COLO668 (cell line): ENCODE measurements around the gene SIRPA.
A peak's percentile ranks its signal among the peaks of the same experiment; 100 is the strongest.

ENCODE experiments used
- DNase-seq: peaks from one replicate; lab custom pipeline; 2025; ENCODE audit not compliant: unreplicated experiment; lab: John Stamatoyannopoulos, UW

SIRPA gene

DNA sequence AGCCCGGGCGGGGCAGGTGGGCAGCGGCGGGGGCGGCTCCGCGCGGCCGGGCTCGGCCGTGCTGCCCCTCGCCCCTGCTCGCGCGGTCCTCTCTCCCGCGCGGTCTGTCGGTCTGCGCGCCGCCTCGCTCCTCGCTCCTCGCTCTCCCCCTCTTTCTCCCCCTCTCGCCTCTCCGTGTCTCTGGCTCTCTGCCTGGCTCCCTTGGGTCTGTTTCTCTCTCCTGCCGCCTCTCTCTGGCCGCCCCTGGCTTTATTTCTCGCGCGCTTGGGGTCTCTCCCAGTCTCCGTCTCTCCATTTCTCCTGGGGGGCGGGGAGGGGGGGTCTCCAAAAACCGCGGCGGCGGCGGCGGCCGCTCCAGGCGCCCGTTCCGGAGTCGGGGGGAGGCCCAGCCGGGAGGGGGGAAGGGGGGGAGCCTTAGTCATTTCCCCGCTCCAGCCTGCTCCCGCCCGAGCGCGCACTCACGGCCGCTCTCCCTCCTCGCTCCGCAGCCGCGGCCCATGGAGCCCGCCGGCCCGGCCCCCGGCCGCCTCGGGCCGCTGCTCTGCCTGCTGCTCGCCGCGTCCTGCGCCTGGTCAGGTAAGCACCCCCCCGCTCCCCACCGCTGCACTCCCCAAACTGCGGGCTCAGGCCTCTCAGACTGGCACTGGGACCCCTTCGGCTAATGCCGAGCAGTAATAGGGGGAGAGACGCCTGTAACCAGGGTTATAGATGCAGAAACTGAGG is at the start of gene SIRPA:
Gene SIRPA (plus strand): TSS at position 457 of the 723 bp plus-strand sequence. CDS start 41 bp downstream, at position 498.
- DNase-seq: peak; percentile 40

DNA sequence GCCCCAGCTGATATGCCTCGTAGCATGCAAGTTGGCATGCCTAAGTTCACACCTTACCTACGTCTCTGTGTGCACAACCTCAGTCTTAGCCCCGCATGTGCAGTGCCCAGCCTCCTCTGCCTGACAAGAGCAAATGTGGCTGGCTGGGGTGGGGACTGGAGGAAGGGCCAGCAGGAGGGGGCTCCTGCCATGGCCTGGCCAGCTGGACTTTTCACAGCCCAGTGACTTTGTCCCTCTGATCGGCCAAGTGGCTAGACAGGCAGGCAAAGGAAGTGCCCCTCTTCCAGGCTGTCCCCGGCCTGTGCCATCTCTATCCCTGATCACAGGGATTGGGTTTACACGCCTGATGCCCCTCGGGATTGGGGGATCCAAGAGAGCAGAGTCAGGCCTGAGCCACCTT is 49.5 kb upstream of the SIRPA start:
- no peak for DNase-seq

DNA sequence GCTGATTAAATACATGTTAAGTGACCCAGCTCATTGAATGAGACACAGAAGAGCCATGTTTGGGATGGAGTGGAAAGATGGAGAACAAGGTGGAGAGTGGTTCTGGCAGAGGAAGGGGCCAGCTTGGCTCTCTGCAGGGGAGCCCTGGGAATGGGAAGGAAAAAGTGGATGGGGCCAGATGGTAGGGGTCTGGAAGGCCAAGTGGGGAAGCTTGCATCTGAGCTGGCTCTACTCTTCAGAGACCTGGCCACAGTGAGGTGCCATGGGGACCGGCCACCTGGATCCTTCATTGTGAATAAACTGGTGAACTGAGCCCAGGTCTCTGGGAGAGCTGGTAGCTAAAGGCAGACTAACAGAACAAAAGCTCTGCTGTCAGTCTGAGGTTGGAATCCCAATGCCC is 48.9 kb upstream of the SIRPA start:
- no peak for DNase-seq

DNA sequence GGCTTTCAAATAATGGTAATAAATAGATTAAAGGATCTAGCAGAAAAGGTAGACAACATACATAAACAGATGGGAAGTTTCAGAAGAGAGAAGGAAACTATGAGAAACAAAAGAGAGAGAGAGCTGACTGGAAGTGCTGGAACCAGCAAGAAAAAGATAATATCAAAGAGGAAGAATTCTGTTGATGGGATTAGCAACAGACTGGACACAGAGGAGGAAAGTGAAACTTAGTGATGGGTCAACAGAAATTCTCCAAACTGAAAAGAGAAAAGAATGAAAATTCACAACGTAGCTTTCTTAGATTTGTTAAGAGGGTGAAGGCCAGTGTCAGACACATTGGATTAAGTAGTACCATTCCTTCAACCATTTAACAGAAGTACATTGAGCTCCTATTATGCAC is 48.3 kb upstream of the SIRPA start:
- DNase-seq: no peak

DNA sequence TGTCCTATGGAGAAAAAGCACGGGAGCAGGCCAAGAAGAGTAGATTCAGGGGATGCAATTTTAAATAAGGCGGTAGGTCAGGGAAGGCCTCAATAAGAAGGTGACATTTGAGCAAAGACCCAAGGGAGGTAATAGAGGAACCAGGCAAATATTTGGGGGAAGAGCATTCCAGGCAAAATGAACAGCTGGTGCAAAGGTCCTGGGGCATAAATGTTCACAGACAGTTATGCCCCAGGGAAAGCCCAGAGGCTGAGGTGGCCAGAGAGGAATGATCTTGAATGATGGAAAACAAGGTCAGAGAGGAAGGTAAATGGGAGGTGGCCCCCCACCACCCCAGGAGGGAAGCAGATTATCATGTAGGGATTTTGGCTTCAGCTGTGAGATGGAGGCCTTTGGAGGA is 47.4 kb upstream of the SIRPA start:
- DNase-seq: no peak

DNA sequence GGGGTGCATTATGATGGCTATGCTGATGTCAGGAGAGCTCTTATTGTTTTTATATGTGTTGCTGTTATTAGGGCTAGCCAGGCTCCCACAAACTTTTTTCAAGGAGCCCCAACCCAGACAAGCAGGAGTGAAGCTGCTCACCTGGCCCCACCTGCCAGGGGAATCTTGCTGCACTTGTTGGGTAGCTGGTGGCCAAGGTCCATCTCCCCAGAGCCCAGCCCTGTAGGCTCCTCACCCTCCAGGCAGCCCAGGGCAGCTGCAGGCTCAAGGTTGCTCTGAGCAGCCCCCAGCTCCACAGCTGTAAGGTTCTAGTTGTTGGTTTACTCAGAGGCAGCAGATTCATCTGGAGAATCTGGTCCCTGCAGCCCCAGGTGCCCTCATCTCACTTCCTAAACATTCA is 46.8 kb upstream of the SIRPA start:
- no peak for DNase-seq

DNA sequence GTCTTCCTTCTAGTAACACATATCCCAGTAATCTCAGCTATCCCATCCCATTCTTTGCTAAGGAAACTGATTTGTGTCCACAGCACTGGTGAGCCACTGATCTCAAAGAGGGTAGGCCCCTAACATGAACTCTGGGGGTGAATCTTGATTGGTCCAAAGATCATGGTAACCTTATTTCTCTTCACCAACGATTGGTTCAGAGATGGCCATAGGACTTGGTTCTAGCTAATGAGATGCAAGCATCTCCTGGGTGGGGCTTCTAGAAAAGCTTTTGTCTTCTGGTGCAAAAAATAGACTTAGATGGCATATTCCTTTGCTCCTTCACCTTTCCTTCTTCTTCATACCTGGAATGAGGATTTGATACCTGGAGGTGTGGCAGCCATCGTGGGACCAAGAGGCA is 43.8 kb upstream of the SIRPA start:
- no peak for DNase-seq

DNA sequence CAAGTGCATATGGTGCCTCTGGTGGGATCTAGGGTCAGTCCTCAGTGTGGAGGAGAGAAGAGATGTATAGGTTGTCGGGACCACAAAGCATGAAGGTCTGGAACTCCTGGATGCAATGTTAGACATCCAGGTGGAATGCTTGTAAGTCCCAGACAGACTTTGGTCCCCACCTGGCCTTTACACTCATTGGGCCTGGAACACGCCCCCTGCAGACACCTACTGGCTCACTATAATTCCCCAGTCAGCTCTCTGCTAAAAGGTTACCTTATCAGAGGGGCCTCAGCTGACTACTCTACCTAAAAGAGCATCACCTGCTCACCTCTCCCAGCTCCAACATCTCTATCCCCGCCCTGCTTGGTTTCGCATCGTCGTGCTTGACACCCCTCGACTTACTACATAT is 41.7 kb upstream of the SIRPA start:
- no peak for DNase-seq

DNA sequence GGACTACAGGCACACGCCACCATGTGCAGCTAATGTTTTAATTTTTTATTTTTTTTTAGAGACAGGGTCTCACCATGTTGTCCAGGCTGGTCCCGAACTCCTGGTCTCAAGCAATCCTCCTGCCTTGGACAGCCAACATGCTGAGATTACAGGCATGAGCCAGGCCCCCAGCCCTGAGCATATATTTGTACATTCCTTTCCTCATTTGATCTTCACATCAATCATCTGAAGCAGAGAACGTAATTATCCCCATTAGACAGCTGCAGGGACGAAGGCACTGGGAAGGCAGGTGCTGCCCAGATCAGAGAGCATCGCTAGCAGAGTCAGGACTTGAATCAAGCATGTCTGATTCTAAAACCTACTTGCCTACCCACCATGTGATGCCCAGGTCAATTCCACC is 41.0 kb upstream of the SIRPA start:
- no peak for DNase-seq

DNA sequence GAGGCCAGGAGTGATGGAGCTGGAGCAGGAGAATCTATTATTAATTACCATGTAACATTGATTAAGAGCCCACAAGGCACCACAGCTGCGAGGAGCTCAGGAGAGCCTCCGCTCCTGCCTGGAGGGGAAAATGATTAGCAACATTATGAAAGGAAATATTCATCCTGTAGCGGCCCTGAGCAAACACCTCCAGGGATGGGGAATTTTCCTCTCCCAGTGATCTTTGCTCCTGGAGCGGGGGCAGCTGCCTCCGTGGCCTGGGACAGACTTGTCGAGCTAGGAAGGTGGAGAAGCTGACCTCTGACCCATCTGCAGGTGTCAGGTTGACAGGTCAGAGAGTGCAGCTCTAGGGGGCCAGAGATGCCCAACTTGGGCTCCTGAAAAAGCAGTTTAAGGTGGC is 40.1 kb upstream of the SIRPA start:
- no peak for DNase-seq

DNA sequence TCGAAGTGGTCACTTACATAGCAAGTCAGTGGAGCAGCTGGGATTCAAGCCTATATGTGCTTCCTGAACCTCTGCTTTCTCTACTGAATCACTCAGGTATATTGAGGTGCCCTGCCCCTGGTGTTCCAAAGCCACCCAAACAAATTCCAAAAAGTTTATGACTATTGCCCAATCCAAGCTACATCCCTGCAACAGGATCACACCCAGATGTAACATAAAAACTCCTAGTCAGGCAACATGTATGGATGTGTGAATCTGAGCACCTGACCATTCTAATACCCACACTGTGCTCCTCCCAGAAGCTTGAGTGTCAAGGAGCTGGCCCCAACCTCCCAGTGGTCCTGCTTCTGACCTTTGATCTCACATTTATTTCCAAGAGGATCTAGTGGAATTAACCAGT is 39.5 kb upstream of the SIRPA start:
- DNase-seq: no peak

DNA sequence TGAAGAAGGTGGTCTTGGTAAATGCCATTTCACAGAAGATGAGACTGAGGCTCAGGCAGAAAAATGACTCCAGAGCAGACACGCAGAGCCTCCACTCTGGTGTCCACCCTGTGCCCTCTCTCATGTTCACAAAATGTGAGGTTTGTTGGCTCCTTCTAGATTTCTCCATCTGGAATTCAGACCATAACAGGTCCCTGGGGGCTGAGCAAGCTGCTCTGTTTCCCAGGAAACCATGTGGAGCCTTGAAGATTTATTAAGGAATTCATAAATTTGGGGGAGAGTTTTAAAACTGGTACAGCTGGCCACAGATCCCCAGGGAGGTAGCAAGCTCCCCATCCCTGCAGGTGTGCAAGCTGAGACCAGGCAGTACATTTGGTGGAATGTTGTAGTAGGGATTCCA is 38.8 kb upstream of the SIRPA start:
- no peak for DNase-seq

DNA sequence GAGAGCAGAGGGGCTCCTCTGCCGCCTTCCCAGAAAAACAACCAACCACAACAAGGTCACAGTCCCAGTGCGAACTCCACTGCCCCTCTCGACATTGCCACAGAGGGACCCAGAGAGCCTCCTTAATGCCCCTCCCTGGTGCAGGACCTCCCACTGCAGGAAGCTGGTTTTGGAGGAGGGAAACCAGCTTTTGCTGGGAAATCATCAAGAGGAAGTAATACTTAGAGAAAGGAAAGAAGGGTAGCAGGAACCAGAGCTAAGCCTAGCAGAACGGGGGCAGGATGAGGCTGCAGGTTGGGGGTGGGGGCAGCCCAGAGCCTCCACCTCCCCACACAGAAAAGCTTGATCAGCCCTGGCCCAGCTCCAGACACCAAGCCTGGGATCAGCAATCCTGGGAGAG is 37.7 kb upstream of the SIRPA start:
- DNase-seq: no peak

DNA sequence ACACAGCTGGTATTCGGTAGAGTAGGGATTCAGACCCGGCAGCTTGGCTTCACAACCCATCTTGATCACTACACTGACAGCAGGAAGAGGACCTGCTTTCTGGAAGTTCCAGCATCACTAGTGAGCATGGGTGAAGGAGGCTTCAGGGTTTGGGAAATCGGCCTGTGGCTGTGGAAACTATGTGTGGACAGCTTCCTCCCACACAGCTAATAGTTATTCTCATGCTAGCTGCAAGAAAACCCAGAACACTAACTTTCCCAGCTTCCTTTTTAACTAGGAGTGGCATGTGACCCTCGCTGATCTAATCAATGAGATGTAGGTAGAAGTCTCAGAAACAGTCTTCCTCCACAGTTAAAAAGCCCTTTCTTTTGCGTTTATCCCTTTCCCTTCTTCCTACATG is 36.3 kb upstream of the SIRPA start:
- DNase-seq: no peak

DNA sequence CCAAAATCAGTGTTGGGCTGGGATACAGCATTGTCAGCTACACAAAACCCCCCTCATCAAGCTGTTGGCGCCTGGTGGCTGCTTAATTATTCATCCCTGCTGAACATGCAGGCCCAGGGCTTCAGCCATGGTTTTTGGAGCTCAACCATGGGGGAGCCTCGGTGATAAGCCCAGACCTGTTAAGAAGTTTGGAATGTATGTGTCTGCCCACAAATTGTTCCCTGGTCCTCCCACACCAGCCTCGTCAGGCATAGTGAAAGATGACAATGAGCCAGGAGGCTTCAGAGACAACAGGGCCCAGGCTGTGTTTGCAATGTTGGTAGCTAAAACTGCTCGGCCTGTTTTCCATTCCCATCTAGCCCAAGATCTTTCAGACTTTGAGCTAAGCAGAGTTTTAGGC is 34.8 kb upstream of the SIRPA start:
- DNase-seq: no peak

DNA sequence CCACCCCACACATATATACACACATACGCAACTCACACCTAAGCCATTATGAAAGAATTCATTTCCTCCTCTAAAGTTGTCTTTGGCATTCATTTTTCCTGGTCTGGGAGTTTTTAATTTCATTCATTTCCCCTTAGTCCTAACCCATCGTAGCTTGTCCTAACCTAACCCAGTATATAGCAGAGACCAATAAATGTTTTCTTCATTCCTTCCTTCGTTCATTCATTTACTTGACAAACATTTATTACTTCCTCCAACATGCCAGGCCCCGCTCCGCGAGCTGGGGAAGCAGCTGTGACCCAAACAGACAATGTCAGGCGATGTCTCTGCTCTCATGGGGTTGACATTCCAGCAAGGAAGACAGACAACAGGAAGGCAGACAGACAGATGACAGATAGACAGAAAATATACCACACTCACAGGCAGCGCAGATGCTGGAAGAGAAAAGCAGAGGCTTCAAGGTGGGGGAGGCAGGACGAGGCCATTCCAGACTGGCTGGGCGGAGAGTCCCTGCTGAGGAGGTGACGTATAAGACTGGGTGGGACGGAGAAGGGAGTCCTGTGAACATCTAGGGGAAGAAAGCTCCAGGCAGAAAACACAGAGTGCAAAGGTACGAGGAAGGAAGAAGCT is 33.7 kb upstream of the SIRPA start:
- no peak for DNase-seq

DNA sequence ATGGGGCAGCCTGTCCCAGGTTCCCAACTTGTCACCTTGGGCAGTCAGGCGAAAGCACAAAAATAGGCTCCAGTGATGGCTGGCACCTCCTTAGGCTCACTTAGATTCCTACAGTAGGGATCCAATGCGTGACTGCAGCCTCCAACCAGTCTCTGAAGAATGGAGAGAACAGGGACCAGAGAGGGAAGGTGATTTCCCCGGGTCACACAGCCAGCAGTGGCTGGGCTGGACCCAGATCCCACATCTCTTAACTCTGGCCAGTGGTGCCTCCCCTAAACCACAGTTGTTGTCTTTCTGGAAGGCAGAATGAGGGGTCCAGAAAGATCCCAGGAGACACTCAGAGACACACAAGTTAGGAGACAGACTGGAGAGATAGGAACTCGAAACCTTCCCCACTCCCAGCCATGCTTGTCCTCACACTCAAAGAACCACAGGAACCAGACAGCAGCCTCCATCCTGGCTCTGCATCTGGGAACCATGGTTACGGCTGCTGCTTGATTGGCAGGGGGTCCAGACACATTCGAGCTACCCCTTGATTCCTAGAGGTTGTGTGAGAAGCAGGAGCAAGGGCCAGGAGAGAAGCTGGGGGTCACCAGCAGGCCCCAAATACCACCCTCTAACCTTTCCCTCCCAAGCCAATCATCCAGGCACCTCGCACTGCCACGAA is 33.1 kb upstream of the SIRPA start:
- no peak for DNase-seq

DNA sequence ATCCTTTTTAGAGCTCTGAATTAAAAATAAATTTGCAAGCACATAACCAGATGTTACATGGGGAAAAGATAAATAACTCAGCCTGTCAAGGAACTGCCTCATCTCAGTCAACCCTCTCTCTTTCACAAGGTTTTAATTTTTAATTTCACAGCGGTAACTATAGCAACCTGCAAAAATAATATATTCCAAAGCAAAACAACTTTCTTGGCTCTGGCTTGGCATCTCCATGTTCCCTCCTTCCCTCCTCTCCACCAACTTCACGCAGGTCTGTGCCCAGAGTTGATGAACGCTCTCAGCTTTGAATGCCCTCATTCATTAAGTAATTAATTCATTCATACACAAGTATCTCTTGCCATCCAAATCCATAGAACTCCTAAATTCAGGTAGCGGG is 32.5 kb upstream of the SIRPA start:
- no peak for DNase-seq

DNA sequence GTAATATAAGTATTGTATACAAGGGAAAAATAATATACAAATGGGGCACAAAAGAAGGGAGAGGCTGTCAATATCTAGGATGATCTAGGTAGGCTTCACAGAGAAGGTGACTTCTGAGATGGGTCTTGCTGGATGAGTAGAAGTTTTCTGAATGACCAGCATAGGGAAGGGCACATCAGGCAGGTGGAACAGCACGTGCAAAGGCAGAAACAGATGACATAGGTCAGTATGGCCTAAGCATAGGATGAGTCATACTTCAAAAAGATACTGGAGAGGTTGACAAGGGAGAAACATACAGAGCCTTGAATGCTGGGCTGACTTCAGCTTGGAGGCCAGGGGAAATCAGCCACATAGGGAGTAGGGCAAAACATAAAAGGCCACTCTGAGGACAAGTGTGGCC is 31.9 kb upstream of the SIRPA start:
- no peak for DNase-seq

DNA sequence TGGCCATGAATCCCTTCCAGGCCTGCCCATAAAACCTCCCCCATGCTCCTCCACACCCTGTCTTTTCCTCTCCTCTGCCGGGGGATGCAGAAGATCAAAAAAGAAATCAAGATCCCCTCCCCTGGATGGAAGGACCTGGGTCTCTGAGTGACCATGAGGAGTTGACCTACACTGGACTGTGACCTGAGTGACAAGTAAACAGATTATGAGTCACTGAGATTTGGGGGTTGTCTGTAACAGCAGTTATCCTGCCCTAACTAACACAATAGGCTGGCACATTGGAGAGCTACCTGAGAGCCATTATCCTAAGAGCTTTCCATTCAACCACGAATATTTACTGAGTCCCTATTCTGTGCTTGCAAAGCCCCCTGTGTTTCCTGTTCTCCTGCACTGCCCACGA is 28.4 kb upstream of the SIRPA start:
- no peak for DNase-seq

DNA sequence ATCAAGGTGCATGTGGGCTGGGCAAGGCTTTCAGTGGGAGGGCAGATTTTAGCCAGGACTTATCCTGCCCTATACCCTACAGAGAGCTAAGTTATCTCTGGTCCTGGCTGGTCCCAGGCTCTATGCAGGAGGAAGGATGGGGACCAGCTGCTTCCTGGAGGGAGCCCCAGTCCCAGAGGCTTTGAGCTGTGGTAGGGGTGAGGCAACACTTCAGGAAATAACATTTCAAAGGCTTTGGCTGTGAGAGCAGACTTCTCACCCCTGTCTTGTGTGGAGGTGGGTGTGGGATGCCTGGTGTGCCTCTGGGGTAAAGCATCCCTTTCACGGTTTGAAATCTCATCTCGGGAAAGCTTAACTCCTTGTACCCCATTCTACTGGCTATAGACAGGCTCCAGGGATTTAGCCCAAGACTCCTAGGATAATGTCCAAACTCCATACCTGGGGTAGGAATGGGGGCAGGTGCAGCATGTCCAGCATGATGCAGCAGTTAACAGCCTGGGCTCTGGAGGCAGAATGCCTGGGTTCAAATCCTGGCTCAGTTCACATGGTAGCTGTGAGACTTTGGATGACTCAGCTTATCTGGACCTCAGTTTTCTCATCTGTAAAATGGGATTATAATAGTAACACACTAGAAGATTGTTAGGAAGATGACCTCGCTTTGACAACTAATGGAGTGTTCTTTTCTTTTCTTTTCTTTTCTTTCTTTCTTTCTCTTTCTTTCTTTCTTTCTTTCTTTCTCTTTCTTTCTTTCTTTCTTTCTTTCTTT is 27.5 kb upstream of the SIRPA start:
- no peak for DNase-seq

DNA sequence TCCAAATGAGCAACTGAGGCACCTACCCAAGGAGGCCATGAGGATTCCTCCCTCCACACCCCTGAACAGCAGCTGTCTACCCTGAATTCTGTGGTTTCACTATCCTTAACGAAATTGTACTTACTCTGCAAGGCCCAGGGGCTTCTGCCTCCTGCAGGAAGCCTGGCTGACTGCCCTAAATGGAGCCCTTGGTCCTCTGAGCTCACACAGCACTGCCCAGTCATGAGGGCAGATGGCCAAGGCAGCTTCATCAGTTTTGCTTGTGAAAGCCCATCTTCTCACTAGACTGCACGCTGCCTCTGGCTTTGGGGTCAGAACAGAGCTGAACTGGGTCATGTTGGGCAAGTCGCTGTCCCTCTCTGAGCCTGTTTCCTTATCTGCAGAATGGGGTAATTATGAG is 26.4 kb upstream of the SIRPA start:
- DNase-seq: no peak
